Duodenal mucosa (tissue), 2 donors: Measurements from ENCODE around the gene TBC1D10B.
A peak's percentile ranks its signal among the peaks of the same experiment; 100 is the strongest.

Experiments used
- H3K27ac ChIP-seq: one replicate; pipeline ENCODE4 v1.7.0; 2013; ENCODE audit warnings: low read depth, low read length
- H3K27me3 ChIP-seq, 2 donors: one replicate each; pipeline ENCODE4 v1.7.0; 2013; ENCODE audit warnings: low read length in 2 of 2, control low read depth in 1 of 2; ENCODE audit not compliant: insufficient read depth in 2 of 2, control insufficient read depth in 1 of 2
- H3K36me3 ChIP-seq, 2 donors: one replicate each; pipeline ENCODE4 v1.7.0; 2013; ENCODE audit warnings: low read length in 2 of 2, control low read depth in 1 of 2; ENCODE audit not compliant: insufficient read depth in 2 of 2, control insufficient read depth in 1 of 2
- H3K4me1 ChIP-seq, 2 donors: one replicate each; pipeline ENCODE4 v1.7.0; 2013; ENCODE audit warnings: low read length in 2 of 2, control low read depth in 1 of 2; ENCODE audit not compliant: insufficient read depth in 2 of 2, control insufficient read depth in 1 of 2
- H3K4me3 ChIP-seq, 2 donors: one replicate each; pipeline ENCODE4 v1.7.0; 2013; ENCODE audit warnings: low read length in 2 of 2, low read depth in 1 of 2
- H3K9ac ChIP-seq, 2 donors: one replicate each; pipeline ENCODE4 v1.7.0; 2013; ENCODE audit warnings: low read length in 2 of 2, low read depth in 1 of 2
- H3K9me3 ChIP-seq, 2 donors: one replicate each; pipeline ENCODE4 v1.7.0; 2013; ENCODE audit warnings: low read length in 2 of 2, control low read depth in 1 of 2; ENCODE audit not compliant: control insufficient read depth in 1 of 2

Gene TBC1D10B

DNA sequence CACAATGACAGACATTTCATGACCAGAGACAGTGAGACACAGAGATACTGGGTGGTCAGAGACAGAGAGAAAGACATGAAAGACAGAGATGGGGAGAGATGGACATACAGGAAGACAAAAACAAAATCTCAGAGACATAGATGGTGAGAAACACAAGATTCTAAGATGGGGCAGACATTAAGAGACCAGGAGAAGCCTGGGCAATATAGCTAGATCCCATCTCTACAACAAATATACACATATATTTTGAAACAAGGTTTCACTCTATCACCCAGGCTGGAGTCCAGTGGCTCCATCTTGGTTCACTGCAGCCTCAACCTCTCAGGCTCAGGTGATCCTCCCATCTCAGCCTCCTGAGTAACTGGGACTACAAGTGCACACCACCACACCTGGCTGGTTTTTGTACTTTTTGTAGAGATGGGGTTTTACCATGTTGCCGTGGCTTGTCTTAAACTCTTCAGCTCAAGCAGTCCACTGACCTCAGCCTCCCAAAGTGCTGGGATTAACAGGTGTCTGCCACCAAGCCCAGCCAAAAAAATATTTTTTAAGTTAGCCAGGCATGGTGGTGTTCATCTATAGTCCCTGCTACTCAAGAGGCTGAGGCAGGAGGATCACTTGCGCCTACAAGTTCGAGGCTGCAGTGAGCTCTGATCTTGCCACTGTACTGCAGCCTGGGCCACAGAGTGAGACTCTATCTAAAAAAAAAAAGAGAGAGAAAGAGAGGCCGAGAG lies 9.9 kb upstream of the TBC1D10B start:
- no peak overlapping the region for H3K27ac ChIP-seq

GRCh38 chr16:30379158-30379783 lies 9.0 kb upstream of the TBC1D10B start:
- peaks cover 26 to 29% of the 10 kb centered on the region in 2 donors for H3K4me1 ChIP-seq
- H3K36me3 ChIP-seq: no peaks in the 10 kb centered on the region
- H3K27ac ChIP-seq: peak overlapping the region; percentile 100
- no peaks in the 10 kb centered on the region for H3K27me3 ChIP-seq
- H3K9me3 ChIP-seq: no peaks in the 10 kb centered on the region
- peak overlapping the region; percentile 87 to 88 for H3K9ac ChIP-seq
- H3K4me3 ChIP-seq: peak overlapping the region; percentile 81 to 89

More for the DNA sequence above, 9.9 kb upstream of the TBC1D10B start:
- Histone ChIP-seq H3K4me3 (no peak overlapping the region), H3K9ac (no peak overlapping the region), H3K9me3 (no peaks in the 10 kb centered on the region), H3K4me1 (peaks cover 26 to 29% of the 10 kb centered on the region in 2 donors), H3K36me3 (no peaks in the 10 kb centered on the region), H3K27me3 (no peaks in the 10 kb centered on the region)

- Histone ChIP-seq H3K27ac (peak overlapping the region; percentile 100), H3K36me3 (no peaks in the 10 kb centered on the region), H3K9ac (peak overlapping the region; percentile 87 to 88), H3K9me3 (no peaks in the 10 kb centered on the region), H3K4me1 (peaks cover 26 to 29% of the 10 kb centered on the region in 2 donors), H3K27me3 (no peaks in the 10 kb centered on the region), H3K4me3 (peak overlapping the region; percentile 81 to 89)
Measured at GRCh38 chr16:30378236-30379157, 8.2 kb upstream of the TBC1D10B start.

- H3K27ac ChIP-seq: peak overlapping the region; percentile 100
- peaks cover 26 to 29% of the 10 kb centered on the region in 2 donors for H3K4me1 ChIP-seq
- H3K27me3 ChIP-seq: no peaks in the 10 kb centered on the region
- no peaks in the 10 kb centered on the region for H3K36me3 ChIP-seq
- H3K9ac ChIP-seq: peak overlapping the region; percentile 81 to 88
- no peaks in the 10 kb centered on the region for H3K9me3 ChIP-seq
- peak overlapping the region; percentile 68 to 89 for H3K4me3 ChIP-seq
Measured at GRCh38 chr16:30377812-30378235, 7.5 kb upstream of the TBC1D10B start.

DNA sequence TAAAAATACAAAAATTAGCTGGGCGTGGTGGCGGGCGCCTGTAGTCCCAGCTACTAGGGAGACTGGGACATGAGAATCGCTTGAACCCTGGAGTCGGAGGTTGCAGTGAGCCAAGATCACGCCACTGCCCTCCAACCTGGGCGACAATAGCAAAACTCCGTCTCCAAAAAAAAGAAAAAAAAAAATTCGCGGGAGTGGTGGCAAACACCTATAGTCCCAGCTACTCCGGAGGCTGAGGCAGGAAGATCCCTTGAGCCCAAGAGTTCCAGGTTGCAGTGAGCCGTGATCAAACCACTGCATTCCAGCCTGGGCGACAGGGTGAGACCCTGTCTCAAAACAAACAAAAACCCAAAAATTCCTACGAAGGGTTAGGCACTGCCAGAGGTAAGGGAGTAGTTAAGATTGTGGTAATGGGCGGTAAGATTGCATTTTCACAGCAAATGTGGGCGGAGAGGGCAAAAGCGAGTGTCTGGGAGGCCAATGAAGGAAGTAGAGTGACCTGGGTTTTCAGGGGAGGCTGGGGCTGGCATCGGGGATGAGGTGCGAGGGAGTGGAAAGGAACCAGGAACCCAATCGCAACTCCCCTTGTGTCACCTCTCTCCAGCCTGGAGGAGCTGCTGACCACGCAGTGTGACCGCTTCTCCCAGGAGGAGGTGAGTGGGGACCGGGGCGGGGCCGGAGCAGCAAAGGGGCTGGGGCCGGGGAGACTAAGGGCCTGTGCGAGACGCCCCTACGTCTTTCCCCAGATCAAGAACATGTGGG lies 6.9 kb upstream of the TBC1D10B start:
- H3K36me3 ChIP-seq: no peaks in the 10 kb centered on the region
- H3K27ac ChIP-seq: peak overlapping the region; percentile 100
- H3K4me3 ChIP-seq: peak overlapping the region; percentile 68 to 89
- H3K4me1 ChIP-seq: peaks cover 26 to 29% of the 10 kb centered on the region in 2 donors
- peak overlapping the region; percentile 88 to 92 for H3K9ac ChIP-seq
- H3K27me3 ChIP-seq: no peaks in the 10 kb centered on the region
- H3K9me3 ChIP-seq: no peaks in the 10 kb centered on the region

DNA sequence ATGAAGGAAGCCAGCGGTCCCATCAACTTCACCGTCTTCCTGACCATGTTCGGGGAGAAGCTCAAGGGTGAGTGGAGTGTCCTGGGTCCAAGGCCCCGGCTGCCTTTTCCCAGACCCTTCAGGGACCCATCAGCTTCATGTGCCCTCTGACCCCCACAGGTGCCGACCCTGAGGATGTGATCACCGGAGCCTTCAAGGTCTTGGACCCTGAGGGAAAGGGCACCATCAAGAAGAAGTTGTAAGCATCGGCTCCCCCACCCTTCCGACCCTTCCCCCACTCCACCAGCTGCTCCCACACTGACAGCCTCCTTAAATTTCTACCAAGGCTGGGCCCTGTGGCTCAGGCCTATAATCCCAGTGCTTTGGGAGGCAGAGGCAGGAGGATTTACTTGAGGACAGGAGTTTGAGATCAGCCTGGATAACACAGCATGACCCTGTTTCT lies 6.2 kb upstream of the TBC1D10B start:
- no peak overlapping the region for H3K27ac ChIP-seq
- H3K4me1 ChIP-seq: peaks cover 24 to 25% of the 10 kb centered on the region in 2 donors
- no peaks in the 10 kb centered on the region for H3K27me3 ChIP-seq
- no peaks in the 10 kb centered on the region for H3K9me3 ChIP-seq
- H3K4me3 ChIP-seq: no peak overlapping the region
- H3K9ac ChIP-seq: no peak overlapping the region
- no peaks in the 10 kb centered on the region for H3K36me3 ChIP-seq

DNA sequence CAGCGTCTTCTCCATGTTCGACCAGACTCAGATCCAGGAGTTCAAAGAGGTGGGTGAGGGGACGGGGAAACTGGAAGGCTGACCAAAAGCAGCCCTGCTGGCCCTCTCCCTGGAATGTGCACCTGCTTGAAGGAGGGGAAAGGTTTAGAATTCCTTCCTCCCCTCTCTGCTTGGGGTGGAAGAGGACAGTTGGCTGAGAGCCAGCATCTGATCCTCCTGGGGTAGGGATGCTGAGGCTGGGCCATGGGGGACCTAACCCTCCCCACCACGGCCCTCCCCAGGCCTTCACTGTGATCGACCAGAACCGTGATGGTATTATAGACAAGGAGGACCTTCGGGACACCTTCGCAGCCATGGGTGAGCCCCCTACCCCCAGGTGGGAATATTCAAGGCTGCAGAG lies 5.6 kb upstream of the TBC1D10B start:
- Histone ChIP-seq H3K27ac (no peak overlapping the region), H3K4me1 (peaks cover 22 to 24% of the 10 kb centered on the region in 2 donors), H3K27me3 (no peaks in the 10 kb centered on the region), H3K4me3 (no peak overlapping the region), H3K9ac (no peak overlapping the region), H3K36me3 (no peaks in the 10 kb centered on the region), H3K9me3 (no peaks in the 10 kb centered on the region)

GRCh38 chr16:30374538-30374937 lies 4.2 kb upstream of the TBC1D10B start, which contains the start of gene MYL11:
Gene MYL11, plus strand, starts transcription at chr16:30374802. Its CDS starts 56 bp downstream, at chr16:30374858.
- Histone ChIP-seq H3K9me3 (no peaks in the 10 kb centered on the region), H3K4me1 (peaks cover 20% of the 10 kb centered on the region in 2 donors), H3K9ac (no peak within 1 kb of the TSS), H3K27me3 (no peaks in the 10 kb centered on the region), H3K36me3 (no peaks in the 10 kb centered on the region), H3K27ac (no peak within 1 kb of the TSS), H3K4me3 (no peak within 1 kb of the TSS)

- Histone ChIP-seq H3K9me3 (no peaks in the 10 kb centered on the region), H3K4me3 (no peak overlapping the region), H3K9ac (peak overlapping the region in 1 of 2 donors; percentile 27), H3K27ac (no peak overlapping the region), H3K4me1 (peaks cover 17 to 27% of the 10 kb centered on the region in 2 donors), H3K27me3 (no peaks in the 10 kb centered on the region), H3K36me3 (no peaks in the 10 kb centered on the region)
Measured at GRCh38 chr16:30372725-30373124, 2.4 kb upstream of the TBC1D10B start.
